K562 (cell line): Measurements from ENCODE around the gene HLA-DOA. TPM values are rescaled to one million over a fixed set of nuclear protein-coding genes. Genes with fewer than 3 reads are reported as not detected.

ENCODE experiments used
- ATAC-seq: fragments of 200-7000 bp; cut with Tn5 transposase; 3 replicates; pipeline ENCODE4 v1.9.1; 2020; ENCODE audit warnings: moderate library complexity
- BruUV-seq: library from RNA; stranded (reverse); fragments of 400-500 nt; replicated peaks from 2 replicates; lab custom pipeline; 2021; lab: Mats Ljungman, UMichigan
- CTCF ChIA-PET: fragments of 300-600 bp; formaldehyde crosslinking; extraction: SDS; loops from one replicate; lab custom pipeline; 2021; ENCODE audit warnings: low intra/inter-chr PET ratio; lab: Yijun Ruan, JAX
- POLR2A ChIA-PET: fragments of 300-600, 350-650 bp; sonication (Branson Sonifier 250); formaldehyde crosslinking; extraction: SDS; loops from one replicate; lab custom pipeline; 2021; ENCODE audit warnings: antibody characterized with exemption, inconsistent platforms; lab: Yijun Ruan, JAX
- DNase-seq, 4 experiments: peaks; one replicate each; pipeline versions ENCODE4 v3.0.0 to v3.0.0-alpha.2; 2011 to 2018; ENCODE audit warnings: low spot score in 3 of 4, mixed read lengths in 3 of 4; ENCODE audit errors: extremely low read depth in 1 of 4
- FAIRE-seq: peaks from 2 replicates; lab custom pipeline; 2011; peaks lifted over from hg19 to GRCh38; lab: Jason Lieb, UNC
- H2AFZ ChIP-seq: 2 replicates; pipeline ENCODE4 v1.6.0; 2011; ENCODE audit warnings: low read depth, low read length, control low read depth, inconsistent platforms
- H3K27ac ChIP-seq: fragments of 200-600 bp; 3 replicates; pipeline ENCODE4 v1.8.0; 2011; ENCODE audit warnings: low read depth, mild to moderate bottlenecking, control low read depth, inconsistent platforms, low read length, moderate library complexity, mixed read lengths; ENCODE audit errors: extremely low read depth
- H3K27me3 ChIP-seq, 2 experiments: fragments of 300-600 bp in 1 of 2; 2 replicates in 1 of 2; 3 replicates in 1 of 2; pipeline versions ENCODE4 v1.6.0 to v1.8.0; 2011; ENCODE audit warnings: inconsistent platforms in 2 of 2, low read length in 2 of 2, mild to moderate bottlenecking in 1 of 2, mixed read lengths in 1 of 2, moderate library complexity in 1 of 2; ENCODE audit not compliant: control insufficient read depth in 2 of 2, insufficient read depth in 2 of 2
- H3K36me3 ChIP-seq: fragments of 300-600 bp; 3 replicates; pipeline ENCODE4 v1.8.0; 2011; ENCODE audit warnings: mild to moderate bottlenecking, low read length, inconsistent platforms; ENCODE audit not compliant: control insufficient read depth, insufficient read depth
- H3K4me1 ChIP-seq, 2 experiments: fragments of 200-600 bp in 1 of 2; replicated peaks in 1 of 2; 2 replicates in 1 of 2; 3 replicates in 1 of 2; pipeline versions ENCODE4 v1.5.1 to v1.8.0; 2011; ENCODE audit warnings: inconsistent platforms in 2 of 2, low read length in 2 of 2, mild to moderate bottlenecking in 1 of 2, mixed read lengths in 1 of 2, moderate library complexity in 1 of 2; ENCODE audit not compliant: control insufficient read depth in 2 of 2, insufficient read depth in 2 of 2
- H3K4me2 ChIP-seq: 2 replicates; pipeline ENCODE4 v1.6.1; 2011; ENCODE audit warnings: low read length, control low read depth, inconsistent platforms, mixed read lengths; ENCODE audit not compliant: insufficient read depth
- H3K4me3 ChIP-seq: fragments of 200-600 bp; sonication (generic), shearing (Covaris generic); 2 replicates; pipeline ENCODE4 v1.5.1; 2016; ENCODE audit warnings: control low read depth, inconsistent platforms
- H3K79me2 ChIP-seq: fragments of 200-600 bp; 3 replicates; pipeline ENCODE4 v1.8.0; 2011; ENCODE audit warnings: low read length, inconsistent platforms; ENCODE audit not compliant: control insufficient read depth, insufficient read depth
- H3K9ac ChIP-seq, 2 experiments: 2 replicates each; pipeline versions ENCODE4 v1.6.0 to v1.6.1; 2011; ENCODE audit warnings: low read depth in 2 of 2, low read length in 2 of 2, control low read depth in 1 of 2, inconsistent platforms in 1 of 2, mild to moderate bottlenecking in 1 of 2, mixed read lengths in 1 of 2; ENCODE audit not compliant: insufficient read depth in 1 of 2
- H3K9me1 ChIP-seq: one replicate; pipeline ENCODE4 v1.6.0; 2011; ENCODE audit warnings: inconsistent platforms, mild to moderate bottlenecking, low read length, moderate library complexity; ENCODE audit not compliant: control insufficient read depth, insufficient read depth
- H3K9me3 ChIP-seq: replicated peaks from 2 replicates; pipeline ENCODE4 v1.5.1; 2011; ENCODE audit warnings: low read depth, low read length, inconsistent platforms; ENCODE audit not compliant: control insufficient read depth, insufficient read depth
- H4K20me1 ChIP-seq: replicated peaks from 2 replicates; pipeline ENCODE4 v1.6.1; 2011; ENCODE audit warnings: low read length, inconsistent platforms, mixed read lengths; ENCODE audit not compliant: control insufficient read depth, insufficient read depth
- CAMTA2 ChIP-seq: fragments of 250-450 bp; sonication (Bioruptor Pico); conservative IDR thresholded peaks from 2 replicates; pipeline ENCODE4 v1.5.1; 2022
- CEBPB ChIP-seq: fragments of 450-650 bp; IDR thresholded peaks from 2 replicates; pipeline ENCODE4 v1.6.1; 2016; ENCODE audit warnings: missing genetic modification characterization, missing compliant biosample characterization
- CHD4 ChIP-seq: fragments of 200-600 bp; sonication (generic); IDR thresholded peaks from 3 replicates; pipeline ENCODE4 v1.6.1; 2012; ENCODE audit warnings: low read depth, mild to moderate bottlenecking, mixed read lengths, low read length, inconsistent platforms; ENCODE audit not compliant: insufficient read depth, insufficient replicate concordance, poor library complexity, severe bottlenecking
- ILF3 ChIP-seq: fragments of 450-650 bp; IDR thresholded peaks from 2 replicates; pipeline ENCODE4 v1.6.1; 2018; ENCODE audit warnings: antibody characterized with exemption, mild to moderate bottlenecking, moderate library complexity, borderline replicate concordance
- MAFK ChIP-seq: IDR thresholded peaks from 2 replicates; pipeline ENCODE4 v1.6.1; 2011; ENCODE audit warnings: low read length, improper control_type of control experiment
- MYNN ChIP-seq, 2 experiments: sonication (generic); formaldehyde crosslinking in 1 of 2; IDR thresholded peaks; 2 replicates each; pipeline versions ENCODE4 v1.5.0 to v1.6.1; 2016 to 2020; ENCODE audit warnings: antibody characterized with exemption in 1 of 2, missing genetic modification reagents in 1 of 2
- POLR2AphosphoS5 ChIP-seq: IDR thresholded peaks from 2 replicates; pipeline ENCODE4 v1.6.1; 2011; ENCODE audit warnings: mild to moderate bottlenecking, low read depth, low read length, moderate library complexity; ENCODE audit not compliant: control insufficient read depth, insufficient read depth
- POLR2B ChIP-seq: fragments of 450-650 bp; IDR thresholded peaks from 2 replicates; pipeline ENCODE4 v1.6.1; 2018; ENCODE audit warnings: low read depth; ENCODE audit not compliant: partially characterized antibody
- POLR2H ChIP-seq: IDR thresholded peaks from 2 replicates; pipeline ENCODE4 v1.6.1; 2016; ENCODE audit warnings: missing genetic modification characterization, low read depth, mild to moderate bottlenecking, control low read depth, missing compliant biosample characterization, moderate library complexity
- RBM22 ChIP-seq: fragments of 200-400 bp; formaldehyde crosslinking; IDR thresholded peaks from 2 replicates; pipeline ENCODE4 v1.6.1; 2018; ENCODE audit warnings: low read length, low read depth; ENCODE audit not compliant: poor library complexity, severe bottlenecking
- SUPT5H ChIP-seq: fragments of 450-650 bp; IDR thresholded peaks from 2 replicates; pipeline ENCODE4 v1.6.1; 2016
- TEAD1 ChIP-seq, 2 experiments: fragments of 450-650 bp in 1 of 2; sonication (generic) in 1 of 2; formaldehyde crosslinking; IDR thresholded peaks; 2 replicates each; pipeline versions ENCODE4 v1.4.0 to v1.8.0; 2020 to 2022; ENCODE audit warnings: mild to moderate bottlenecking in 2 of 2, missing genetic modification reagents in 1 of 2
- ZNF766 ChIP-seq: fragments of 200-800 bp; sonication (Bioruptor generic); conservative IDR thresholded peaks from 2 replicates; pipeline ENCODE4 v1.6.1; 2016; ENCODE audit warnings: missing genetic modification characterization, missing compliant biosample characterization
- WGBS: fragments of 100-300 bp; shearing (Covaris generic); methylation state at CpG from one replicate; pipeline ENCODE4 v1.1.6; 2016; ENCODE audit warnings: low coverage, mixed read lengths; ENCODE audit not compliant: insufficient coverage; ENCODE audit errors: missing lambda C conversion rate; 5-methylcytosine and 5-hydroxymethylcytosine counted together
- in situ Hi-C: fragments of 300-500 bp; cut with MboI; formaldehyde crosslinking; loops from 4 replicates; pipeline ENCODE4 v1.15.0; 2018; ENCODE audit warnings: inconsistent platforms, mixed read lengths
- intact Hi-C: fragments of 100-400 bp; cut with micrococcal nuclease; formaldehyde crosslinking; loops from 2 replicates; pipeline ENCODE4 v1.14.2; 2022
- polyA plus RNA-seq, 8 experiments: library from polyadenylated mRNA; depleted of rRNA in 4 of 8; stranded (reverse) in 5 of 8; unstranded in 3 of 8; fragments of >200 nt; fragmentation: Nextera tagmentation in 2 of 8; fragmentation: Illumina TruSeq in 1 of 8; extraction: Ambion mirVana in 2 of 8; extraction: Trizol in 1 of 8; gene quantifications; 2 replicates each; pipeline versions ENCODE4 v1.2.1 to v1.2.3, GENCODE V29; 2011 to 2014; ENCODE audit warnings: inconsistent platforms in 1 of 8, missing spikeins in 1 of 8
- total RNA-seq, 7 experiments: library from RNA; depleted of rRNA in 6 of 7; stranded (reverse); fragments of >200 nt in 6 of 7; fragmentation: Illumina TruSeq in 2 of 7; extraction: Trizol in 2 of 7; gene quantifications; 2 replicates each; pipeline versions ENCODE4 v1.2.1 to v1.2.3, GENCODE V29; 2011 to 2021; ENCODE audit warnings: low replicate concordance in 1 of 7
- TF ChIP-seq, protein P1 (sequence below): IDR thresholded peaks from 2 replicates; pipeline ENCODE4 v1.6.1; 2014; ENCODE audit warnings: antibody characterized with exemption
- TF ChIP-seq, protein P2 (sequence below): fragments of 250-450 bp; sonication (Bioruptor Pico); IDR thresholded peaks from 2 replicates; pipeline ENCODE4 v1.8.0; 2021; ENCODE audit warnings: moderate library complexity, mild to moderate bottlenecking, inconsistent platforms
- TF ChIP-seq, protein P3 (sequence below): fragments of 450-650 bp; IDR thresholded peaks from 2 replicates; pipeline ENCODE4 v1.6.1; 2014; ENCODE audit warnings: low read depth, mild to moderate bottlenecking, moderate library complexity, borderline replicate concordance

Gene HLA-DOA
- total and polyA plus RNA-seq, 9 of the 15 experiments (the other 6 are each of a cell fraction or from before 2014, with no cell fraction given): 0.07 TPM; not detected in 8

DNA sequence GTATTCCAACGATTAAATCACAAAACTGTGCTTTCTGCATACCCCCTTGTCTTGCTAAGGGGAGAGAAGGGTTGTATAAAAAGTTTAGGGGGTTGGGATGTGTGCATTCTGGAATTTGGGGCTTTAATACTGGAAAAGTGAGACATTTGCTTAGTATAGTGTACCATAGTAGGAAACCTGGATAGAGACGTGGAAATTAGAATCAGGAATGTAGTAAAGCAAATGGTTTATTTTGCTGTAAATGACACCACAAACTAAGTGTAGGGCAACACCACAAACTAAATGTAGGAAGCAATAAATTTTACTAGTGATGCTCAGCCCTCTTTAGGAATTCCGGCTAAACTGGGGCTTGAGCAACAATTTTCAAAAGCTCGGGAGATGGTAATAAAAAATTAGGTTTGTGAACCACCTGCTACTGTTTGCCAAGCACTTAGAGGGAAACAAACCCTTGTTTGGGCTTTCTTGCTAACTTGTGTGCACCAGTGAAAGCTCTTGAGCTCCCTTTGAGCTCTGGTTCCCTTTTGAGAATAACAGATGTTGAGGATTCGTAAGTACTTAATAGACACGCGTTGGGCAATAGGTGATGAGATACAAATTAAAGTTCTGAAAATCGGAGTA is 27.2 kb downstream of the HLA-DOA start:
- FAIRE-seq: no peak
- no peak overlapping the region for H2AFZ ChIP-seq
- peak; percentile 25 for ATAC-seq
- CTCF ChIA-PET: interaction anchor here (0.6 to 4.7 kb wide), 4 partner anchors 10 to 96 kb away, joined by 3 to 84 read pairs (median 4); no protein-coding TSS in a partner anchor
- peaks cover 0 to 8% of the 10 kb centered on the region in 2 experiments; a peak in 2 of 5 replicates for H3K27me3 ChIP-seq
- peaks cover 47% of the 10 kb centered on the region for H4K20me1 ChIP-seq
- H3K4me2 ChIP-seq: no peak overlapping the region
- H3K9ac ChIP-seq: no peak overlapping the region
- peak overlapping the region; percentile 11; the same call in 1 of the 3 replicates for H3K27ac ChIP-seq
- peak in 1 of 4 experiments; percentile 38 for DNase-seq
- H3K9me3 ChIP-seq: no peaks in the 10 kb centered on the region
- POLR2A ChIA-PET: interaction anchor here (0.6 to 12.5 kb wide), 16 partner anchors 10 to 867 kb away, joined by 3 to 384 read pairs (median 4); partner anchors contain the start of genes BRD2, HLA-DMA, HLA-DMB and TAP2
- 50% methylated on average over 8 of the region's 8 CpGs for WGBS
- no peak overlapping the region for H3K4me3 ChIP-seq
- H3K36me3 ChIP-seq: peaks cover 50% of the 10 kb centered on the region
- in situ Hi-C loops (loop anchor here (10.0 kb wide), 1 partner anchor 47 kb away; no protein-coding TSS in a partner anchor), intact Hi-C loops (no loop called here)
- H3K9me1 ChIP-seq: peaks cover 3% of the 10 kb centered on the region
- H3K4me1 ChIP-seq: peaks cover 0 to 6% of the 10 kb centered on the region in 2 experiments; a peak in 2 of 5 replicates
- no TSS peak for BruUV-seq
- H3K79me2 ChIP-seq: peaks cover 17% of the 10 kb centered on the region
- TF ChIP-seq POLR2H: peak; percentile 48
- TF ChIP-seq POLR2B: peak; percentile 51
- no peak for TF ChIP-seq CHD4
- TF ChIP-seq ILF3: 0 out of 2 replicates have a peak, but pooled peaks have one; percentile 35
- TF ChIP-seq RBM22: peak; percentile 24
- TF ChIP-seq, protein P1, sequence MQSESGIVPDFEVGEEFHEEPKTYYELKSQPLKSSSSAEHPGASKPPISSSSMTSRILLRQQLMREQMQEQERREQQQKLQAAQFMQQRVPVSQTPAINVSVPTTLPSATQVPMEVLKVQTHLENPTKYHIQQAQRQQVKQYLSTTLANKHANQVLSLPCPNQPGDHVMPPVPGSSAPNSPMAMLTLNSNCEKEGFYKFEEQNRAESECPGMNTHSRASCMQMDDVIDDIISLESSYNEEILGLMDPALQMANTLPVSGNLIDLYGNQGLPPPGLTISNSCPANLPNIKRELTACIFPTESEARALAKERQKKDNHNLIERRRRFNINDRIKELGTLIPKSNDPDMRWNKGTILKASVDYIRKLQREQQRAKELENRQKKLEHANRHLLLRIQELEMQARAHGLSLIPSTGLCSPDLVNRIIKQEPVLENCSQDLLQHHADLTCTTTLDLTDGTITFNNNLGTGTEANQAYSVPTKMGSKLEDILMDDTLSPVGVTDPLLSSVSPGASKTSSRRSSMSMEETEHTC: no peak
- TF ChIP-seq TEAD1 (CRISPR knock-in tag; IDR thresholded peaks at IDR 0.05): no peak
- peak; percentile 77 for TF ChIP-seq SUPT5H
- 0 out of 2 replicates have a peak, but pooled peaks have one; percentile 11 for TF ChIP-seq MYNN (IDR thresholded peaks at IDR 0.05)
- TF ChIP-seq MYNN (CRISPR knock-in tag; IDR thresholded peaks at IDR 0.05): no peak
- no peak for TF ChIP-seq ZNF766 (CRISPR knock-in tag)
- peak; percentile 59 for TF ChIP-seq POLR2AphosphoS5
- TF ChIP-seq, protein P2, sequence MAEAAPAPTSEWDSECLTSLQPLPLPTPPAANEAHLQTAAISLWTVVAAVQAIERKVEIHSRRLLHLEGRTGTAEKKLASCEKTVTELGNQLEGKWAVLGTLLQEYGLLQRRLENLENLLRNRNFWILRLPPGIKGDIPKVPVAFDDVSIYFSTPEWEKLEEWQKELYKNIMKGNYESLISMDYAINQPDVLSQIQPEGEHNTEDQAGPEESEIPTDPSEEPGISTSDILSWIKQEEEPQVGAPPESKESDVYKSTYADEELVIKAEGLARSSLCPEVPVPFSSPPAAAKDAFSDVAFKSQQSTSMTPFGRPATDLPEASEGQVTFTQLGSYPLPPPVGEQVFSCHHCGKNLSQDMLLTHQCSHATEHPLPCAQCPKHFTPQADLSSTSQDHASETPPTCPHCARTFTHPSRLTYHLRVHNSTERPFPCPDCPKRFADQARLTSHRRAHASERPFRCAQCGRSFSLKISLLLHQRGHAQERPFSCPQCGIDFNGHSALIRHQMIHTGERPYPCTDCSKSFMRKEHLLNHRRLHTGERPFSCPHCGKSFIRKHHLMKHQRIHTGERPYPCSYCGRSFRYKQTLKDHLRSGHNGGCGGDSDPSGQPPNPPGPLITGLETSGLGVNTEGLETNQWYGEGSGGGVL (CRISPR knock-in tag): no peak
- TF ChIP-seq MAFK: no peak
- TF ChIP-seq, protein P3, sequence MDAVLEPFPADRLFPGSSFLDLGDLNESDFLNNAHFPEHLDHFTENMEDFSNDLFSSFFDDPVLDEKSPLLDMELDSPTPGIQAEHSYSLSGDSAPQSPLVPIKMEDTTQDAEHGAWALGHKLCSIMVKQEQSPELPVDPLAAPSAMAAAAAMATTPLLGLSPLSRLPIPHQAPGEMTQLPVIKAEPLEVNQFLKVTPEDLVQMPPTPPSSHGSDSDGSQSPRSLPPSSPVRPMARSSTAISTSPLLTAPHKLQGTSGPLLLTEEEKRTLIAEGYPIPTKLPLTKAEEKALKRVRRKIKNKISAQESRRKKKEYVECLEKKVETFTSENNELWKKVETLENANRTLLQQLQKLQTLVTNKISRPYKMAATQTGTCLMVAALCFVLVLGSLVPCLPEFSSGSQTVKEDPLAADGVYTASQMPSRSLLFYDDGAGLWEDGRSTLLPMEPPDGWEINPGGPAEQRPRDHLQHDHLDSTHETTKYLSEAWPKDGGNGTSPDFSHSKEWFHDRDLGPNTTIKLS: no peak
- TF ChIP-seq CEBPB (tag): peak; percentile 23; the same call in 1 of the 2 replicates
- 0 out of 2 replicates have a peak, but pooled peaks have one; percentile 18 for TF ChIP-seq CAMTA2 (CRISPR knock-in tag)
